Measurements from ENCODE around the gene NEK1. TPM values are rescaled to one million over a fixed set of nuclear protein-coding genes. Genes with fewer than 3 reads are reported as not detected.
"Not testable (repeated sequence)": the region's sequence is repeated elsewhere in the genome, so short reads cannot be mapped to it uniquely, and the experiment has no call there.

The NEK1 gene
- polyA plus RNA-seq, 3 donors: 21.1 to 27.1 (median 23.7) TPM

DNA sequence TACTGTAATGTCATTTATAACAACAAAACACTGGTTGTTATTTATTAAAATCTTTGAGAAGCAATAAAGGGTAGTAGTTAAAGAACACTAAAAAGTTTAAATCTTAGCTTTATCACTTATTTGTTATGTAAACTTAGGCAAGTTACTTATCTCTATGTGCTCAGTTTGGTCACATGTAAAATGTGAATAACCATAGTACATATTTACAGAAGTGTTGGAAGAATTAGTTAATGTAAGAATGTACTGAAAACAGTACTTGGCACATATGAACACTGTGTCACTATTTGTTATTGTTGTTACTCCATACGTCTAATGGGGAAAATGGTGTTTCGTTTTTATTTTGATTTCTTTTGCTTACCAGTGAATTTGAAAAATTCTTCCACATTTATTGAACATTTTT, 9.1 kb downstream of the NEK1 start:
- DNase-seq (ENCODE audit: low read depth in 3 of 3, low spot score in 2 of 3): no peak

DNA sequence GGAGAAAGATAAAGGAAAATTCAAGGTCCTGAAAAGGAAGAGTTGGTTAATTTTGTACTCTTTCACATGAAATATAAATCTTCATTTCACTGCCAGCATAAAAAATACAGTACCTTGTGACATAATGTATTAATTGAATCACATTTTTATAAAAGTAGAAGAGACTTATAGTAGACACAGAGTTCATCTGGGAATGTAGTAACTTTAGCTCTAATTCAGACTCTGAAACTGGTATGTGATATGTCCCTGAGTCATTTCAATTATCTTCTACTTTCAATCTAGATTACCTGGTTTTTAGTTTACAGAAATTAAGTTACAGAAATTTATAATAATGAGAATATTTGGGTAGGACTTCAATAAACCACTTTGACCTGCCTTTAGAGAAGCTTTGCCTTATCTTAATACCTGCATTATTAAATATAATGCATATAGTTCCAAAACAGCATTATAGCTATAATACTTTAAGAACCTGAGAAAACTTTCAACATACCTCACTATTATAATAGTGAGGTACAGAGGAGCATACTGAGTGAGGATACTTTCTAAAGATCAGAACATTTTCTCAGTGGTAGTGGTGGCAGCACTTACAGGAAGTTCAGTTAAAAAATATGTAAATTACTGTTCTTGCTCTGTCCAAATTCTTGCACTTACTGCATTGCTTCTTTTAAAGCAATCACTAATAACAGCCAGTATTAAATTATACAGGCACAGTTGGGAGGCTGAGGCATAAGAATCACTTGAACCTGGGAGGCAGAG, 11.2 kb downstream of the NEK1 start:
- no peak for DNase-seq (ENCODE audit: low read depth in 3 of 3, low spot score in 2 of 3)

DNA sequence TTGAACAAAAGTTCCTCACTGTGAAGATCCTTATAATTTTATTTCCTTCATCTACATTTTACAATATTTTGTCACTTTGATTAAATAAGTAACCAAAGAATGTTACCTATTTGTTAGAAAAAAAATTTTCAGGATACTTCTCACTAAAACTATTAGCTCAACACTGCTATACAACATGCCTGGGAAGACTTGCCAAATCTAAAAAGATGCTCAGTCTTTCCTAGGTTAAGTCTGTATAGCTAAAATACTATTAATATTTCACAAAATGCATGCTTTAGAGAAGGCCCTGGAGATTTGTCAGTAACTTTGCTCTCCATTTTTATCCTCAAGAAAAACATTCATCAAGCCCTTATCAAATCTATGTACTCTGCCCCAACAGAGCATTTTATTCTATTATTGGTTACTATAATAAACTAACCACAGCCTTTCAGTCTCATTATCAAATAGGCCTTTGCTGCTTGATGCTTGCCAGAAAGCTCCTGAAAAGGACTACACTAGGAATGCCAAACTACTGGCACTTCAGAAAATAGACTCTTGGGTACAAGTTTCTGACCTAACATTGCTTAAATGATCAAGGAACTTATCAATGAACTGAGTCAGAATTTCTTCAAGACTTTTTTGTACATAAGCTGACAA, 17.7 kb downstream of the NEK1 start:
- DNase-seq (ENCODE audit: low read depth in 3 of 3, low spot score in 2 of 3): no peak

DNA sequence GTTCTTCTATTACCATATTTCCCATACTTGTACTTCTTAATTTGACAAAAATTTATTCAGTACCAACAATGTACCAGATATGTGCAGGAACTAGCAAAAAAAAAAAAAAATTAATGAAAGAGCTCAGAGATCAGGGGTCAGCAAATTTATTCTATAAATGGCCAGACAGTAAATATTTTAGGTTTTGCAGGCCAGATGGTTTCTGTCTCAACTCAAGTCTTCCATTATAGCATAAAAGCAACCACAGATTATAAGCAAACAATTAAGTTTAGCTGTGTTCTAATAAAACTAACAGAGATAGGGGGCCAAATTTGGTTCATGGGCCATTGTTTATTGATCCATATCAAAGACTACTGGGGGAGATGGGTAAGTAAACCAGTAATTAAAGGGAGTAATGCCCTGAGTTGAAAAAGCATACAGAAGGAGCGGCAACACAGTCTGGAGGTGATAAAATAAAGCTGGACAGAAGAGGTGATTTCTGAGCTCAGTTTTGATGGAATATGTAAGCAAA, 19.3 kb downstream of the NEK1 start:
- peak in 1 of 3 donors; percentile 9 for DNase-seq (ENCODE audit: low read depth in 3 of 3, low spot score in 2 of 3)

DNA sequence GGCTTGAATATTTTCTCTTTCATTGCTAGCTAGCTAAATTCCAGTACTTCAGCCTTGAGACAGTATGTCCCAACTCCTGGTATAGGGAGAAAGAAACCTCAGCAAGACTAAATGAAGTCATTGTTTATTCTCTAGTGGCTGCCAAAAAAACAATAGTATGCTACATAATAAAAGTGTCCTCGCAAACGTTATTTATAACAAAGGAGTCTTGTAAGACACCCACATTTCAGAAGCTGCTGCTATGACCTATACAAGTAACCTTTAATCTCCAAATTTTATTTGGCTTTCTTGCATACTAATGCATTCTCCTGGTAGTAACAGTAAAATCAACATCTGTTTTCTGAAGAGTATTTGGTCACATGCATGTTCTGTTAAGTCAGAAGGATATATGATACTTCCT, 28.8 kb downstream of the NEK1 start:
- DNase-seq (ENCODE audit: low read depth in 3 of 3, low spot score in 2 of 3): peak; percentile 10 to 36 (median 29)

DNA sequence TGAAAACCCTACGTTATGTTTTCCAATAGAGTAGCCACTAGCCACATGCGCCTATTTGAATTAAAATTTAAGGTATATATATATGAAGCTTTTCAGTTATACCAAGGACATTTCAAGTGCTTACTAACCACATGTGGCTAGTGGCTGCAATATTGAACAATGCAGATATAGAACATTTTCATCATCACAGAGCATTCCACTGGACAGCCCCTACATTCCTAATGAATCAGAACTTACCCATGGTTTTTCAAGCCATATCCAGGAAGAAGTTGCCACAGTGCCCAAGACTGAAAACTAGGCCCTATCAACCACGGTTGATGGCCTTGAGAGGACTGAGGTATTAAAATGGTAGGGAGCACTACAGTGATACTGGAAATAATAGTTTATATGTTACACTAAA, 29.7 kb downstream of the NEK1 start:
- DNase-seq (ENCODE audit: low read depth in 3 of 3, low spot score in 2 of 3): no peak

DNA sequence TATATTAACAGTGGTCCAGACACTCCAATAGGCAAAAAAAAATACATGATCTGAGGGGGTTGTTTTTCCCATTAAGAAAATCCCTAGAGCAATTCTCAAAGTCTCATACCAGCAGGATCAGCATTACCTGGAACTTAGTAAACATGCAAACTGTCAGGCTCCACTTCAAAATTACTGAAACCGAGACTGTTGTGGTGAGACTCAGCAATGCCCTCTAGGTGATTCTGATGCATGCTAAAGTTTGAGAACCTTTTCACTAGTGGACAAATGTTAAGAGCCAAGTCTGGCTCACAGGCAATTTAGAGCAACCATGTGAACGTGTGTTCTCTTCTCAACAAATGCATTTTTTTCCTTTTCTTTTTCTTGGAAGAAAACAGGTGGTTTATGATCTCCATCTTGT, 30.2 kb downstream of the NEK1 start:
- DNase-seq (ENCODE audit: low read depth in 3 of 3, low spot score in 2 of 3): no peak

DNA sequence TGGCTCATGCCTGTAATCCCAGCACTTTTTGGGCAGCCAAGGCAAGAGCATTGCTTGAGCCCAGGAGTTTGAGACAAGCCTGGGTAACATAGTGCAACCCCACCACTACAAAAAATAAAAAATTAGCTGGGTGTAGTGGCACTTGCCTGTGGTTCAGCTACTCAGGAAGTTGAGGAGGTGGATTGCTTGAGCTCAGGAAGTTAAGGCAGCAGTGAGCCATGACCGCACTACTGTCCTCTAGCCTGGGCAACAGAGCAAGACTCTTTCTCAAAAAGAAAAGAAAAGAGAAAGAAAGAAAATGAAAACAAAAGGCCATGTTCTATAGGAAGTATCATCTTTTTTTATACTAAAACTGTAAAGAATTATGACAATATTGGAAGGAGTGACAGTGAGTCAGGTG, 38.5 kb downstream of the NEK1 start:
- DNase-seq (ENCODE audit: low read depth in 3 of 3, low spot score in 2 of 3): no peak

DNA sequence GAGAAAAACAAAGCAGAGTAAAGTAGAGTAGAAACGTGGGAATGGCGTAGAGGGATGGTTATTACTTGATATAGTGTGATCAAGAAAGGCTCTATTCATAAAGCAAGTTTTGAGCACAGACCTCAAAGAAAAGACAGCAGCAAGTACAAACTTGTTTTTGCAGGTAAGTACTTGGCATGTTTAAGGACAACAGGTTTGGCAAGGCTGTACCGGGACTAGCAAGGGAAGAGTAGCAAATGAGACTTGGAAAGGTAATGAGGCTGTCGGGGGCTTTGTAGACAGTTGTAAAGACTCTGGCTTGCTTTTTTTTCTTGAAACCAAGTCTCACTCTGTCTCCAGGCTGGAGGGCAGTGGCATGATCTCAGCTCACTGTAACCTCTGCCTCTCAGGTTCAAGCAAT, 40.9 kb downstream of the NEK1 start:
- DNase-seq (ENCODE audit: low read depth in 3 of 3, low spot score in 2 of 3): no peak

DNA sequence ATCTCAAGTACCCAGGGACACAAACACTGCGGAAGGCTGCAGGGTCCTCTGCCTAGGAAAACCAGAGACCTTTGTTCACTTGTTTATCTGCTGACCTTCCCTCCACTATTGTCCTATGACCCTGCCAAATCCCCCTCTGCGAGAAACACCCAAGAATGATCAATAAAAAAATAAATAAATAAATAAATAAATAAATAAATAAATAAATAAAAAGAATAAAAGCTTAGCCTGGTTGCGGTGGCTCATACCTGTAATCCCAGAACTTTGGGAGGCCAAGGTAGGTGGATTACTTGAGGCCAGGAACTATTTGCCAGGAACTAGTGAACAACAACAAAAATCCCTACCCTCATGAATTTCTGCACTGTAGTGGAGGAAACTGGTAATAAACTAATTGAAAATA, 41.4 kb downstream of the NEK1 start:
- DNase-seq (ENCODE audit: low read depth in 3 of 3, low spot score in 2 of 3): not testable (repeated sequence)

DNA sequence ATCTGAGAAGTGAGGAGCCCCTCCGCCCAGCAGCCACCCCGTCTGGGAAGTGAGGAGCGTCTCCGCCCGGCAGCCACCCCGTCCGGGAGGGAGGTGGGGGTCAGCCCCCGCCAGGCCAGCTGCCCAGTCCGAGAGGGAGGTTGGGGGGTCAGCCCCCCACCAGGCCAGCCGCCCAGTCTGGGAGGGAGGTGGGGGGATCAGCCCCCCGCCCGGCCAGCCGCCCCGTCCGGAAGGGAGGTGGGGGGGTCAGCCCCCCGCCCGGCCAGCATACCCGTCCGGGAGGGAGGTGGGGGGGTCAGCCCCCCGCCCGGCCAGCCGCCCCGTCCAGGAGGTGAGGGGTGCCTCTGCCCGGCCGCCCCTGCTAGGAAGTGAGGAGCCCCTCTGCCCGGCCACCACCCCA, 42.1 kb downstream of the NEK1 start:
- DNase-seq (ENCODE audit: low read depth in 3 of 3, low spot score in 2 of 3): not testable (repeated sequence)

DNA sequence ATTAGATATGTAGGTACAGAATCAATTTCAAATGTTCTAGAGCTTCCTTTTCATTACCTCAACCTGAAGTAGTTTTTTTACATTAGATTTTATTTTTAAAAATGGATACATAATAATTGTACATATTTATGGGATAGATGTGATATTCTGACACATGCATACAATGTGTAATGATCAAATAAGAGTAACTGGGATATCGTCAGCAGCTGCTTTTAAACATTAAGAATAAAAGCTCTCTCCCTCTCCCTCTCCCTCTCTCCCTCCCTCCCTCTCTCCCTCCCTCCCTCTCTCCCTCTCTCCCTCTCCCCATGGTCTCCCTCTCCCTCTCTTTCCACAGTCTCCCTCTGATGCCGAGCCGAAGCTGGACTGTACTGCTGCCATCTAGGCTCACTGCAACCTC, 43.2 kb downstream of the NEK1 start:
- DNase-seq (ENCODE audit: low read depth in 3 of 3, low spot score in 2 of 3): not testable (repeated sequence)

DNA sequence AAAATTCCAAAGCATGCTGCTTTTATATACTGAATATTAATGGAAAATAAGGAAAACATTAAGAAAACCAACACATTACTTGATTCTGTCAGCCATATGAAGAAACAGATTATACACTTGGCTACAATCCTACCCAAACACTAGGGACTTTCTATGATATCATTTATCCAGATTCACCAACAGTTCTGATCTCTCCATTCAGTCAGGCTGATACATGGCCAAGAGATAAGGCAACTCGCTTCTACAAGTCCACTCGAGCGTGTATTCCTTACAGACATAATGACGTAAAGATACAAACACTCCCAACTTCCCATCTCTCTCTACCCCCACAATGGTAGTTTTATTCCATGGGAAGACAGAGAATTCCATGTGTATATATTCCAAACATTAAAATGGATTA, 44.5 kb downstream of the NEK1 start:
- no peak for DNase-seq (ENCODE audit: low read depth in 3 of 3, low spot score in 2 of 3)

DNA sequence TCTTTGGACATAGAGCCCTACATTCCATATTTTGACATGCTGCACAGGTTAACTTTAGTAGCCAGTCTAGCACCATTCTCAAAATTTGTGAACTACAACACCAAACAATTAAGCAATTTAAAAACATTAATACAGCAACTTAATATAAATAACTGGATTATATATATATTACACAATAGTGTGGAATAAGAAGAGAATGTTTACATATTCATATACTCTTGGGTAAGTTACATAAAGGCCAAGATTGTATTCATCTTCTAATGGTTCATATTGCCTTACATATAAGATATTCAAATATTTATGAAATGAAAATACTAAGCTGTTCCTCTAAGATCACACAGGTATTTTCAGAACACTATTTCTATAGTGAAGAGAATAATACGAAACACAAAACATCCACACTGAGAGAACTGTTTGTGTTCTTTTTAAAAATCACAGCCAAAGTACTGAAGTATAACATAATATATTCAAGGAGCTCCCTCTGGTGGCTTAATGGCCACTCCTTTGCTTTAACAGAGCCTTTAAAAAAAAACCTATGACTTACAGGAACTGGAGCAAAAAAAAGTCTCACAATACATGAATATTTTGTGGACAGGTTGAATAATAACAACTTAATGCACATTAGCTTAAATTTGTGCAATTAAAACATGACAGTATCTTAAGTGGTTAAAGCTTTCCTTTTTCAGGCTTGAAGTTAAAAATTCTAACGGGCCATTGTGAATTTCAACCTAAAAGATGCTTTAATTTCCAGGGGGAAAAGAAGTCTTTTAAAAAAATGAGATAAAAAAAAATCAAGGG, 46.2 kb downstream of the NEK1 start:
- peak; percentile 29 to 53 (median 51) for DNase-seq (ENCODE audit: low read depth in 3 of 3, low spot score in 2 of 3)

DNA sequence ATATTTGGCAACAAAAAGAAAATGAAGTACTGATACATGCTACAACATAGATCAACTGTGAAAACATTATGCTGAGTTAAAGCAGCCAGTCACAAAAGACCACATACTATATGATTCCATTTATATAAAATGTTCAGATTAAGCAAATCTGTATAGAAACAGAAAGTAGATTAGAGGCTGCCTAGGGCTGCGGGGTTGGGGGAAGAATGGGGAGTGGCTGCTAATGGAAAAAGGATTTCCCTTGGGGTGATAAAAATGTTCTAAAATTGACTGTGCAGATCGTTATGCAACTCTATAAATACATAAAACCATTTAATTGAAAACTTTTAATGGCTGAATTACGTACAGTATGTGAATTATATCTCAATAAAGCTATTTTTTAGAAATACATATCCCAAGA, 46.8 kb downstream of the NEK1 start:
- DNase-seq (ENCODE audit: low read depth in 3 of 3, low spot score in 2 of 3): no peak

DNA sequence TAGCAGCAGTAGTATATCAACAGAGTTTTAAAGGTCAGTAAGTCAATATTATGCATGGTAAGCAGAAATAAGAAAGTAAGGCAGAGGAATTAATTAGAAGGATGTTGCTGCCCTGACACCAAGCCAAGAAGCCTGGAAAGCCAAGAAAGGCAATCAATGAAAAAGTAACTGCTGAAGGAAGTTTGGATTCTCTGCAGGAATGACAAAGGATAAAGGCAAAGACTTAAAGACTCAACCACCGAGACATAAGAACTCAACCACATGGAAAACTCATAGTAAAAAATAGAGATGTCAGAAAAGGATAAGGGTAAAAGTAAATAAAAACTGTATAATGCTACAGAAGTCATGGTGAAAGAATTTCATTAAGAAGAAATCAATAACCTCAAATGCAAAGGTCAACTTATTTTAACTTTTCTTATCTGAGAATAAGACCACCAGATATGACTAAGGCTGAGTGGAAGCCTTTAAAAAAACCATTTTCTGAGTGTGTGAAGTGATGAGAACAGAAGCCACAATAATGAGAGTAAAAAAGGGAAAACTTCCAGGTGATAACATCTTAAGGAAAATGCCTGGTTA, 55.2 kb downstream of the NEK1 start:
- DNase-seq (ENCODE audit: low read depth in 3 of 3, low spot score in 2 of 3): no peak

DNA sequence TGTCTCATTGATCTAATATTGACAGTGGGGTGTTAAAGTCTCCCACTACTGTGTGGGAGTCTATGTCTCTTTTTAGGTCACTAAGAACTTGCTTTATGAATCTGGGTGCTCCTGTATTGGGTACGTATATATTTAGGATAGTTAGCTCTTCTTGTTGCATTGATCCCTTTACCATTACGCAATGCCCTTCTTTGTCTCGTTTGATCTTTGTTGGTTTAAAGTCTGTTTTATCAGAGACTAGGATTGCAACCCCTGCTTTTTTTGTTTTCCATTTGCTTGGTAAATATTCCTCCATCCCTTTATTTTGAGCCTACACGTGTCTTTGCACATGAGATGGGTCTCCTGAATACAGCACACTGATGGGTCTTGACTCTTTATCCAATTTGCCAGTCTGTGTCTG, 65.8 kb downstream of the NEK1 start:
- not testable (repeated sequence) for DNase-seq (ENCODE audit: low read depth in 3 of 3, low spot score in 2 of 3)

DNA sequence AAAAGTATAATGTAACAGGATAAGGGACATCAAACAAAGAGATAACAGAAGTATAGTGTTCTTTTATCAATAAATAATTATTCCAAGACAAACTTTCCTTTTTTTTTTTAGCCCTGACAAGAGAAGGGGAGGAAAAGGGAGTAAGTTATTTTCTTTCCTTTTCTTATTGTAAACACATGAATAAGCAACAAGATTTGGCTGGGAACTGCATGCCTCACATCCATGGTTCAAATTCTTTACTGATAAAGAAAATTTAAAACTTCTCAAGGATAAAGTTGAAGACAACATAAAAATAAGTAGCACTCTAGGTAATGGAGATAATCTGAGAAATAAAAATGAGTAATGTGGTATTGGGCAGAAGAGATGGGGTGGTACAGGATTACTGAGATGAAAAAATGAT, 71.6 kb downstream of the NEK1 start:
- DNase-seq (ENCODE audit: low read depth in 3 of 3, low spot score in 2 of 3): no peak

DNA sequence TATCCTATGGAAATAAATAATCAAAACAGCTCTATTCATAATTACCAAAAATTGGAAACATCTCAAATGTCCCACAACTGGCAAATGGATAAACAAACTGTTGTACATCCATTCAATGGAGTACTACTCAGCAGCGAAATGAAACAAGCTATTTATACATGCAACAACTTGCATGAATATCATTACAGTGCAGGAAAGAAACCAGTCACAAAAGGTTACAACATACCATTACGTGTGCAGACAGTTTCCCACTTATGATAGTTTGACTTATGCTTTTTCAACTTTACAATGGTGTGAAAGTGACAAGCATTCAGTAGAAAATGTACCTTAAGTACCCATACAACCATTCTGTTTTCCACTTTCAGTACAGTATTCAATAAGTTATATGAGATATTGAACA, 82.3 kb downstream of the NEK1 start:
- no peak for DNase-seq (ENCODE audit: low read depth in 3 of 3, low spot score in 2 of 3)

DNA sequence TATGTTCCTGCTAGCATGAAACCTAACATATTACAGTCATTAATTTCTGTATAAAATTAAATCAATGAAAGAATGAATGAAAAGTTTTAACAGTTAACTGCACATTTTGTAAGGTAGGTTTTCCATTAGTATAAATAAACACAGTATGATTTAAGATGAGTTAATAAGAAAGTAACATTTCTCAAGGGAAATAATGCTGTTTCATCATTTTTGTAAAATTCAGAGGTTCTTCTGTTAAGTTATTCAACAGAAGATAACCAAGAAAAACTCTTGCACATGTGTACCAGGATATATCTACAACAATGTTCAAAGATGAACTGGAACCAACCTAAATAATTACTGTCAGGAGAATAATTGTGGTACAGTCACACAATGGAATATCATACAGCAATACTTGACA, 88.6 kb downstream of the NEK1 start:
- DNase-seq (ENCODE audit: low read depth in 3 of 3, low spot score in 2 of 3): no peak

DNA sequence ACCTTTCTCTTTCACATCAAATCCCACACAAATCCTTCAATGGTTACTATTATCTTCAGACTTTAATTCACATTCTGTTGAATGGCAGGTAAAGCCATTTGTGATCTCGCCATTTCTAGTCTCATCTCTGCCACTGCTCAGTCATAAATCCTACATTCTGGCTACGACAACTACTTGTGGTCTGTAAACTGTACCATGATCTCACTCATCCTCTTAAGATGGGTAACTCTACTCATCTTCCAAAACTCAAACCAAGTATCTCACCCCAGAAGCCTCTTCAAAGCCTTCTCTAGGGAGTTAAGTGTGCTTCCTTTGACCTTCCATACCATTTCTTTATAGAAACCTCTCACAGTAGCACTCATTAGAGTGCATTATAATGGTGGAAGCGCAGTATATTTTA, 101.8 kb downstream of the NEK1 start:
- no peak for DNase-seq (ENCODE audit: low read depth in 3 of 3, low spot score in 2 of 3)
